ENCODE results near the gene MAST4.

Gene MAST4

GRCh38 chr5:66969963-66970362 lies 373.8 kb downstream of the MAST4 start:
- no peak for DNase-seq

- no peak for DNase-seq
These were observed 375.8 kb downstream of the MAST4 start for GRCh38 chr5:66972004-66972403.

- DNase-seq, result no peak
These were observed 378.1 kb downstream of the MAST4 start for GRCh38 chr5:66974256-66974655.

GRCh38 chr5:66976108-66976507 lies 379.9 kb downstream of the MAST4 start:
- no peak for DNase-seq

GRCh38 chr5:66979738-66980137 lies 383.5 kb downstream of the MAST4 start:
- no peak for DNase-seq

- no peak for DNase-seq
These were observed 385.3 kb downstream of the MAST4 start for GRCh38 chr5:66981266-66982055.

- DNase-seq, result no peak
These were observed 385.8 kb downstream of the MAST4 start for GRCh38 chr5:66982056-66982387.

- DNase-seq, result no peak
These were observed 386.3 kb downstream of the MAST4 start for GRCh38 chr5:66982470-66982869.

GRCh38 chr5:66985417-66985816 lies 389.2 kb downstream of the MAST4 start:
- DNase-seq, result no peak

- DNase-seq, result no peak
These were observed 389.8 kb downstream of the MAST4 start for GRCh38 chr5:66986009-66986408.

GRCh38 chr5:66986534-66986933 lies 390.3 kb downstream of the MAST4 start:
- DNase-seq, result no peak

- DNase-seq, result no peak
These were observed 390.9 kb downstream of the MAST4 start for GRCh38 chr5:66987126-66987525.

GRCh38 chr5:66987540-66987939 lies 391.3 kb downstream of the MAST4 start:
- DNase-seq, result no peak

GRCh38 chr5:66987949-66988838 lies 392.0 kb downstream of the MAST4 start:
- DNase-seq, result no peak

GRCh38 chr5:66989286-66989685 lies 393.1 kb downstream of the MAST4 start:
- DNase-seq, result no peak

- DNase-seq, result no peak
These were observed 393.6 kb downstream of the MAST4 start for GRCh38 chr5:66989781-66990180.

GRCh38 chr5:66991746-66992145 lies 395.6 kb downstream of the MAST4 start:
- no peak for DNase-seq

GRCh38 chr5:66992547-66992946 lies 396.4 kb downstream of the MAST4 start:
- no peak for DNase-seq

- no peak for DNase-seq
These were observed 397.3 kb downstream of the MAST4 start for GRCh38 chr5:66993448-66993847.

- DNase-seq, result no peak
These were observed 397.7 kb downstream of the MAST4 start for GRCh38 chr5:66993882-66994281.

- no peak for DNase-seq
These were observed 398.6 kb downstream of the MAST4 start for GRCh38 chr5:66994790-66995189.

GRCh38 chr5:67000794-67001475 lies 404.7 kb downstream of the MAST4 start:
- DNase-seq, result no peak

- DNase-seq, result no peak
These were observed 406.9 kb downstream of the MAST4 start for GRCh38 chr5:67002832-67003684.
